GM12875 (cell line): Measurements from ENCODE around the gene SLC5A12.
A peak's percentile ranks its signal among the peaks of the same experiment; 100 is the strongest.
"Not testable (repeated sequence)": the region's sequence is repeated elsewhere in the genome, so short reads cannot be mapped to it uniquely, and the experiment has no call there.

ENCODE experiments used
- H3K4me3 ChIP-seq: one replicate; pipeline ENCODE4 v1.5.1; 2011; ENCODE audit warnings: low read depth, low read length, control low read depth
- CTCF ChIP-seq: IDR thresholded peaks from 2 replicates; pipeline ENCODE4 v1.5.1; 2011; ENCODE audit warnings: low read depth, mild to moderate bottlenecking, control low read depth, inconsistent platforms, low read length, moderate library complexity, borderline replicate concordance; ENCODE audit not compliant: insufficient read depth

The SLC5A12 gene

GRCh38 chr11:26662916-26663315 lies 58.9 kb downstream of the SLC5A12 start:
- TF ChIP-seq CTCF: no peak
- no peak overlapping the region for H3K4me3 ChIP-seq

- no peak overlapping the region for H3K4me3 ChIP-seq
- TF ChIP-seq CTCF: no peak
These were observed 66.6 kb downstream of the SLC5A12 start for GRCh38 chr11:26655287-26655686.

- no peak overlapping the region for H3K4me3 ChIP-seq
- TF ChIP-seq CTCF: no peak
These were observed 69.9 kb downstream of the SLC5A12 start for GRCh38 chr11:26651916-26652315.

DNA sequence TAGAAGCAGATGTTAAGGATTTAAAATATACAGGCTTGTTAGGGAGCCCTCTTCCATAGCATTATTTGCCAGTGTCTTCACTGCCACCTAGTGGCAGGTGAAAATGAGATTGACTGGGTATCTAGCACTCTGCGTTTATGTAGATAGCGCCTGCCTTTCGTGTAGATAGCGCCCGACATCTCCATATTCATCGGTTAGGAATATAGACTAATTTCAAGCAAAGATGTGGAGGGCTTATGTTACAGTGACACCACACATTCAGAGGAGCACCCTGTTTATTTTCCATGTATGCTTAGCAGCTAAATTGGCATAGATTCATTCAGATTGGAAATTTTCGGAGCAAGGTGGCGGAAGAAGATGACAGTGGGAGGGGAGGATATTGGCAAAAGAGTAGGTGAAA lies 72.0 kb downstream of the SLC5A12 start:
- peak; percentile 52; the same call in 1 of the 2 replicates for TF ChIP-seq CTCF
- no peak overlapping the region for H3K4me3 ChIP-seq

GRCh38 chr11:26643314-26643713 lies 78.5 kb downstream of the SLC5A12 start:
- not testable (repeated sequence) for H3K4me3 ChIP-seq

GRCh38 chr11:26632691-26633159 lies 89.1 kb downstream of the SLC5A12 start:
- H3K4me3 ChIP-seq: no peak overlapping the region
- TF ChIP-seq CTCF: no peak

DNA sequence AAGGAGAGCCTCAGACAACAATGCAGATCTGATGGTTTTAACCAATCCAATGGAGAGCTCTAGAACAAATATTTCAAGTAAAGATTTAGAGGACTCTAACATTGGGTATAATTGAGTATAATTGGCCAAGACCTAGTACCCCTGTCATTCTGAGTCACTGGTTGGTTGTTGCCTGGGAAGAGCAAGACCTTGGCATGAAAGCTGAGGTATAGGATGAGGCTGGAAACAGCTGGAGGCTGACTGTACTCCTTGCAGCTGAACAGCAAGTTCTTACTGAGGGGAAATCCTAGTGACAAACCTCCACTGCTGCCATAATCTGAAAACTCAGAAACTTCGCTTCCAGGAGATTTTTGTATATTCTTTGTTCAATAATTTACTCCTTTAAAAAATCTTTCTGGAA lies 95.5 kb downstream of the SLC5A12 start:
- no peak for TF ChIP-seq CTCF
- no peak overlapping the region for H3K4me3 ChIP-seq
